Measurements from ENCODE around the gene OTOL1. TPM values are rescaled to one million over a fixed set of nuclear protein-coding genes. Genes with fewer than 3 reads are reported as not detected.

OTOL1 gene
- total RNA-seq, 1 donor from 2014 or later = not detected

- Histone ChIP-seq H2AFZ (replicated peaks) (no peak overlapping the region), H3K27ac (no peak overlapping the region), H3K36me3 (no peaks in the 10 kb centered on the region), H4K20me1 (ENCODE audit: low read depth) (no peaks in the 10 kb centered on the region), H3K4me2 (no peak overlapping the region), H3K79me2 (ENCODE audit: low read depth) (no peaks in the 10 kb centered on the region), H3K9me3 (ENCODE audit: low read depth) (no peaks in the 10 kb centered on the region), H3F3A (ENCODE audit: low read depth) (no peaks in the 10 kb centered on the region), H3K27me3 (no peaks in the 10 kb centered on the region), H3K4me3 (no peak overlapping the region), H3K9ac (no peak overlapping the region), H3K4me1 (no peaks in the 10 kb centered on the region)
- no peaks in the 10 kb centered on the region for H3K4me1 Mint-ChIP-seq
- peaks cover 10% of the 10 kb centered on the region for H3K9me3 Mint-ChIP-seq
- H3K27me3 Mint-ChIP-seq (ENCODE audit: insufficient read depth, low read depth) = no peaks in the 10 kb centered on the region
- no peak for DNase-seq (ENCODE audit: low spot score)
- H3K27ac Mint-ChIP-seq = no peak overlapping the region
- H3K4me3 Mint-ChIP-seq = no peak overlapping the region
- peaks cover 2% of the 10 kb centered on the region for H3K36me3 Mint-ChIP-seq
- no peak for TF ChIP-seq EZH2phosphoT487 (IDR thresholded peaks at IDR 0.05)
These were observed 1.8 kb downstream of the OTOL1 start for GRCh38 chr3:161498259-161498921.

GRCh38 chr3:161500068-161500796, 3.6 kb downstream of the OTOL1 start:
- H3K36me3 Mint-ChIP-seq = peaks cover under 1% of the 10 kb centered on the region
- Histone ChIP-seq H3K79me2 (ENCODE audit: low read depth) (no peaks in the 10 kb centered on the region), H4K20me1 (ENCODE audit: low read depth) (no peaks in the 10 kb centered on the region), H3K4me1 (no peaks in the 10 kb centered on the region), H3K36me3 (no peaks in the 10 kb centered on the region), H3K27me3 (no peaks in the 10 kb centered on the region), H3K27ac (no peak overlapping the region), H3K9me3 (ENCODE audit: low read depth) (no peaks in the 10 kb centered on the region), H2AFZ (replicated peaks) (no peak overlapping the region), H3K9ac (no peak overlapping the region), H3K4me2 (no peak overlapping the region), H3F3A (ENCODE audit: low read depth) (no peaks in the 10 kb centered on the region), H3K4me3 (no peak overlapping the region)
- no peak overlapping the region for H3K4me3 Mint-ChIP-seq
- no peaks in the 10 kb centered on the region for H3K4me1 Mint-ChIP-seq
- no peak overlapping the region for H3K27ac Mint-ChIP-seq
- peaks cover 1% of the 10 kb centered on the region for H3K9me3 Mint-ChIP-seq
- DNase-seq (ENCODE audit: low spot score) = no peak
- TF ChIP-seq EZH2 (IDR thresholded peaks at IDR 0.05) = no peak
- no peak for TF ChIP-seq CTCF (IDR thresholded peaks at IDR 0.05)
- no peak for TF ChIP-seq EZH2phosphoT487 (IDR thresholded peaks at IDR 0.05)
- no peaks in the 10 kb centered on the region for H3K27me3 Mint-ChIP-seq (ENCODE audit: insufficient read depth, low read depth)

GRCh38 chr3:161503271-161503670, 6.7 kb downstream of the OTOL1 start:
- Histone ChIP-seq H2AFZ (replicated peaks) (no peak overlapping the region), H4K20me1 (ENCODE audit: low read depth) (no peaks in the 10 kb centered on the region), H3K79me2 (ENCODE audit: low read depth) (no peaks in the 10 kb centered on the region), H3F3A (ENCODE audit: low read depth) (no peaks in the 10 kb centered on the region), H3K27me3 (no peaks in the 10 kb centered on the region), H3K4me3 (no peak overlapping the region), H3K27ac (no peak overlapping the region), H3K4me2 (no peak overlapping the region), H3K9me3 (ENCODE audit: low read depth) (no peaks in the 10 kb centered on the region), H3K9ac (no peak overlapping the region), H3K36me3 (no peaks in the 10 kb centered on the region), H3K4me1 (no peaks in the 10 kb centered on the region)
- Mint-ChIP-seq H3K4me3 (no peak overlapping the region), H3K4me1 (no peaks in the 10 kb centered on the region), H3K27ac (no peak overlapping the region), H3K9me3 (no peaks in the 10 kb centered on the region), H3K36me3 (no peaks in the 10 kb centered on the region), H3K27me3 (ENCODE audit: insufficient read depth, low read depth) (no peaks in the 10 kb centered on the region)
- no peak for DNase-seq (ENCODE audit: low spot score)
- TF ChIP-seq EZH2 (IDR thresholded peaks at IDR 0.05) = no peak
- no peak for TF ChIP-seq CTCF (IDR thresholded peaks at IDR 0.05)
- TF ChIP-seq EZH2phosphoT487 (IDR thresholded peaks at IDR 0.05) = no peak

Measured in neural progenitor cell (in vitro differentiated cells).